GM23338 (cell line): ENCODE results near the gene GCNT1. TPM values are rescaled to one million over a fixed set of nuclear protein-coding genes. Genes with fewer than 3 reads are reported as not detected.

Source experiments
- ATAC-seq: fragments of 200-7000 bp; cut with Tn5 transposase; 3 replicates; pipeline ENCODE4 v1.9.1; 2020
- DNase-seq: peaks from one replicate; pipeline ENCODE4 v3.0.0-alpha.2; 2015; ENCODE audit warnings: low spot score
- H2AFZ ChIP-seq: fragments of 200-600 bp; sonication (generic); 2 replicates; pipeline ENCODE4 v1.8.0; 2016; ENCODE audit warnings: antibody characterized with exemption, mild to moderate bottlenecking, moderate library complexity
- H3F3A ChIP-seq: fragments of 200-600 bp; sonication (generic); replicated peaks from 2 replicates; pipeline ENCODE4 v1.8.0; 2017; ENCODE audit warnings: antibody characterized with exemption, mixed run types, low read depth
- H3K27ac ChIP-seq: fragments of 200-600 bp; sonication (generic); 2 replicates; pipeline ENCODE4 v1.6.1; 2016; ENCODE audit warnings: low read depth
- H3K27me3 ChIP-seq: fragments of 200-600 bp; sonication (generic); 2 replicates; pipeline ENCODE4 v1.8.0; 2016; ENCODE audit warnings: mild to moderate bottlenecking, mixed run types, moderate library complexity; ENCODE audit not compliant: insufficient read depth
- H3K36me3 ChIP-seq: fragments of 200-600 bp; sonication (generic); 2 replicates; pipeline ENCODE4 v1.8.0; 2016; ENCODE audit warnings: mild to moderate bottlenecking; ENCODE audit not compliant: insufficient read depth
- H3K4me1 ChIP-seq: fragments of 200-600 bp; sonication (generic); 2 replicates; pipeline ENCODE4 v1.8.0; 2016; ENCODE audit warnings: mild to moderate bottlenecking, moderate library complexity; ENCODE audit not compliant: insufficient read depth
- H3K4me2 ChIP-seq: fragments of 200-600 bp; sonication (generic); 2 replicates; pipeline ENCODE4 v1.7.1; 2017; ENCODE audit warnings: mixed run types
- H3K4me3 ChIP-seq: fragments of 200-600 bp; sonication (generic); 2 replicates; pipeline ENCODE4 v1.6.1; 2016; ENCODE audit warnings: mixed run types
- H3K79me2 ChIP-seq: fragments of 200-600 bp; sonication (generic); replicated peaks from 2 replicates; pipeline ENCODE4 v1.8.0; 2017; ENCODE audit warnings: mild to moderate bottlenecking; ENCODE audit not compliant: insufficient read depth
- H3K9me2 ChIP-seq: fragments of 200-600 bp; sonication (generic); 2 replicates; pipeline ENCODE4 v1.8.0; 2017; ENCODE audit not compliant: insufficient read depth
- H4K20me1 ChIP-seq: fragments of 200-600 bp; sonication (generic); replicated peaks from 2 replicates; pipeline ENCODE4 v1.8.0; 2017; ENCODE audit warnings: mild to moderate bottlenecking; ENCODE audit not compliant: insufficient read depth
- H3K27ac Mint-ChIP-seq: 2 replicates; pipeline ENCODE4 v1.8.0; 2020; ENCODE audit warnings: inconsistent platforms, mild to moderate bottlenecking, moderate library complexity, mixed read lengths
- H3K27me3 Mint-ChIP-seq: 3 replicates; pipeline ENCODE4 v1.8.0; 2022; ENCODE audit warnings: low read depth, mild to moderate bottlenecking, moderate library complexity, mixed read lengths, inconsistent platforms; ENCODE audit not compliant: insufficient read depth, poor library complexity
- H3K36me3 Mint-ChIP-seq: 3 replicates; pipeline ENCODE4 v1.8.0; 2021; ENCODE audit warnings: low read depth, mild to moderate bottlenecking, inconsistent platforms, moderate library complexity, mixed read lengths
- H3K4me1 Mint-ChIP-seq: 3 replicates; pipeline ENCODE4 v1.8.0; 2020; ENCODE audit warnings: mild to moderate bottlenecking, inconsistent platforms, mixed read lengths
- H3K4me3 Mint-ChIP-seq: 3 replicates; pipeline ENCODE4 v1.8.0; 2021; ENCODE audit warnings: moderate library complexity, mild to moderate bottlenecking, inconsistent platforms, mixed read lengths
- H3K9me3 Mint-ChIP-seq: 3 replicates; pipeline ENCODE4 v1.8.0; 2020; ENCODE audit warnings: moderate library complexity, mild to moderate bottlenecking, inconsistent platforms, mixed read lengths
- CREB1 ChIP-seq: fragments of 250-450 bp; sonication (Bioruptor Pico); IDR thresholded peaks from 2 replicates; pipeline ENCODE4 v1.5.0; 2020; ENCODE audit warnings: low read depth, mild to moderate bottlenecking, moderate library complexity
- CTCF ChIP-seq, 2 experiments: fragments of 200-600 bp in 1 of 2; sonication (generic) in 1 of 2; conservative IDR thresholded peaks; 2 replicates each; pipeline versions ENCODE4 v1.5.1 to v1.6.1; 2016 to 2017; ENCODE audit warnings: antibody characterized with exemption in 2 of 2, low read depth in 2 of 2, mild to moderate bottlenecking in 2 of 2, moderate library complexity in 1 of 2
- ETS1 ChIP-seq: IDR thresholded peaks from 2 replicates; pipeline ENCODE4 v1.6.1; 2016; ENCODE audit warnings: antibody characterized with exemption
- EZH2 ChIP-seq: fragments of 200-600 bp; sonication (generic); IDR thresholded peaks from one replicate; pipeline ENCODE4 v1.8.0; 2017; ENCODE audit warnings: antibody characterized with exemption, mild to moderate bottlenecking, low read depth; ENCODE audit not compliant: unreplicated experiment
- EZH2phosphoT487 ChIP-seq: fragments of 200-600 bp; sonication (generic); IDR thresholded peaks from one replicate; pipeline ENCODE4 v1.8.1; 2018; ENCODE audit warnings: antibody characterized with exemption; ENCODE audit not compliant: unreplicated experiment
- JUNB ChIP-seq: IDR thresholded peaks from one replicate; pipeline ENCODE4 v1.6.1; 2016; ENCODE audit warnings: antibody characterized with exemption; ENCODE audit not compliant: unreplicated experiment
- POLR2AphosphoS5 ChIP-seq: IDR thresholded peaks from 2 replicates; pipeline ENCODE4 v1.6.1; 2016; ENCODE audit warnings: antibody characterized with exemption, low read depth
- STAT1 ChIP-seq: IDR thresholded peaks from one replicate; pipeline ENCODE4 v1.6.1; 2016; ENCODE audit warnings: antibody characterized with exemption; ENCODE audit not compliant: unreplicated experiment
- ZNF114 ChIP-seq: fragments of 250-450 bp; sonication (Bioruptor Pico); IDR thresholded peaks from 2 replicates; pipeline ENCODE4 v1.5.0; 2020; ENCODE audit warnings: mild to moderate bottlenecking, moderate library complexity
- ZNF331 ChIP-seq: fragments of 250-450 bp; sonication (Bioruptor Pico); IDR thresholded peaks from 2 replicates; pipeline ENCODE4 v1.5.0; 2020; ENCODE audit warnings: low read depth, mild to moderate bottlenecking, moderate library complexity
- ZNF462 ChIP-seq: fragments of 250-450 bp; sonication (Bioruptor Pico); IDR thresholded peaks from 2 replicates; pipeline ENCODE4 v1.5.0; 2020; ENCODE audit warnings: mild to moderate bottlenecking, moderate library complexity
- polyA plus RNA-seq: library from polyadenylated mRNA; unstranded; fragments of >200 nt; fragmentation: Nextera tagmentation; extraction: Ambion mirVana; gene quantifications from 2 replicates; pipeline ENCODE4 v1.2.1, GENCODE V29; 2016
- total RNA-seq: library from RNA; depleted of rRNA; stranded (reverse); fragments of >200 nt; shearing (Covaris generic); gene quantifications from 2 replicates; pipeline ENCODE4 v1.2.3, GENCODE V29; 2014

Gene GCNT1
- total and polyA plus RNA-seq, 2 experiments from 2014 or later = 4.2 to 11.4 TPM

GRCh38 chr9:76528642-76529190, 69.7 kb downstream of the GCNT1 start (continued):
- TF ChIP-seq CTCF (conservative IDR thresholded peaks at IDR 0.05; ENCODE audit: low read depth in 2 of 2) (no peak), CREB1 (CRISPR knock-in tag) (no peak), EZH2 (no peak), ZNF114 (CRISPR knock-in tag) (no peak), JUNB (no peak), POLR2AphosphoS5 (no peak), STAT1 (no peak)

- no peaks in the 10 kb centered on the region for H3F3A ChIP-seq
- H3K9me2 ChIP-seq = 0 out of 2 replicates have a peak, but pooled peaks cover 3% of the 10 kb centered on the region
- H3K4me3 Mint-ChIP-seq = no peak overlapping the region
- peaks cover 4% of the 10 kb centered on the region; the same call in 2 of the 3 replicates for H3K4me1 Mint-ChIP-seq
- no peaks in the 10 kb centered on the region for H3K27me3 ChIP-seq
- ATAC-seq (no peak), DNase-seq (no peak)
- H3K27me3 Mint-ChIP-seq = peaks cover 4% of the 10 kb centered on the region
- H3K27ac ChIP-seq = no peak overlapping the region
- H3K4me1 ChIP-seq = peaks cover 3% of the 10 kb centered on the region; the same call in 1 of the 2 replicates
- no peak overlapping the region for H3K4me3 ChIP-seq
- no peaks in the 10 kb centered on the region for H3K79me2 ChIP-seq
- H3K9me3 Mint-ChIP-seq = 0 out of 3 replicates have a peak, but pooled peaks cover 2% of the 10 kb centered on the region
- H4K20me1 ChIP-seq = no peaks in the 10 kb centered on the region
- H3K4me2 ChIP-seq = no peak overlapping the region
- peaks cover 2% of the 10 kb centered on the region; the same call in 1 of the 3 replicates for H3K36me3 Mint-ChIP-seq
- no peak overlapping the region for H3K27ac Mint-ChIP-seq
- H2AFZ ChIP-seq = no peak overlapping the region
- no peaks in the 10 kb centered on the region for H3K36me3 ChIP-seq
- TF ChIP-seq EZH2phosphoT487 = no peak
- TF ChIP-seq CTCF (conservative IDR thresholded peaks at IDR 0.05; ENCODE audit: low read depth in 2 of 2) = no peak
- no peak for TF ChIP-seq ETS1
- no peak for TF ChIP-seq ZNF114 (CRISPR knock-in tag)
- TF ChIP-seq ZNF331 (CRISPR knock-in tag) = no peak
- no peak for TF ChIP-seq CREB1 (CRISPR knock-in tag)
- no peak for TF ChIP-seq ZNF462 (CRISPR knock-in tag)
- TF ChIP-seq STAT1 = no peak
Measured at GRCh38 chr9:76529653-76530052, 70.7 kb downstream of the GCNT1 start.
